AG04450 (cell line): Measurements from ENCODE around the gene IRF1. TPM values are rescaled to one million over a fixed set of nuclear protein-coding genes. Genes with fewer than 3 reads are reported as not detected.

ENCODE experiments used
- CTCF ChIA-PET: fragments of 300-600, 350-600 bp; formaldehyde crosslinking; extraction: SDS; loops from one replicate; lab custom pipeline; 2022; ENCODE audit warnings: antibody characterized with exemption, inconsistent platforms; lab: Charles Lee
- POLR2A ChIA-PET: fragments of 350-600 bp; formaldehyde crosslinking; extraction: SDS; loops from one replicate; lab custom pipeline; 2021; ENCODE audit warnings: antibody characterized with exemption, inconsistent platforms; lab: Yijun Ruan, JAX
- DNase-seq: peaks from one replicate; pipeline ENCODE4 v3.0.0-alpha.2; 2011; ENCODE audit warnings: low read depth, low spot score
- H3K27ac ChIP-seq: one replicate; pipeline ENCODE4 v1.5.1; 2012; ENCODE audit warnings: low read depth, low read length, control low read depth
- H3K27me3 ChIP-seq: one replicate; pipeline ENCODE4 v1.6.0; 2012; ENCODE audit warnings: low read length; ENCODE audit not compliant: control insufficient read depth, insufficient read depth
- H3K4me3 ChIP-seq: 2 replicates; pipeline ENCODE4 v1.5.1; 2011; ENCODE audit warnings: mild to moderate bottlenecking, low read depth, low read length, control low read depth
- H3K9me3 ChIP-seq: 2 replicates; pipeline ENCODE4 v1.5.1; 2012; ENCODE audit warnings: low read length; ENCODE audit not compliant: control insufficient read depth, insufficient read depth
- CTCF ChIP-seq: IDR thresholded peaks from 2 replicates; pipeline ENCODE4 v1.5.1; 2011; ENCODE audit warnings: low read depth, low read length, control low read depth, inconsistent platforms
- polyA plus RNA-seq: library from polyadenylated mRNA; depleted of rRNA; stranded (reverse); fragments of >200 nt; gene quantifications from 2 replicates; pipeline ENCODE4 v1.2.3, GENCODE V29; 2011

IRF1 gene
- polyA plus RNA-seq, 1 experiment: 22.6 TPM

GRCh38 chr5:132479111-132479951 lies 11.2 kb downstream of the IRF1 start:
- no peak for DNase-seq
- Histone ChIP-seq H3K9me3 (no peaks in the 10 kb centered on the region), H3K27ac (no peak overlapping the region), H3K27me3 (no peaks in the 10 kb centered on the region), H3K4me3 (no peak overlapping the region)
- ChIA-PET POLR2A (interaction anchor here (1.3 to 2.9 kb wide), 3 partner anchors 10 to 22 kb away, joined by 7 to 16 read pairs (median 9); partner anchors contain the start of gene IRF1), CTCF (interaction anchor here (0.5 to 2.3 kb wide), 8 partner anchors 9 to 403 kb away, joined by 3 to 9 read pairs (median 6); partner anchors contain the start of gene IRF1)
- TF ChIP-seq CTCF: no peak

DNA sequence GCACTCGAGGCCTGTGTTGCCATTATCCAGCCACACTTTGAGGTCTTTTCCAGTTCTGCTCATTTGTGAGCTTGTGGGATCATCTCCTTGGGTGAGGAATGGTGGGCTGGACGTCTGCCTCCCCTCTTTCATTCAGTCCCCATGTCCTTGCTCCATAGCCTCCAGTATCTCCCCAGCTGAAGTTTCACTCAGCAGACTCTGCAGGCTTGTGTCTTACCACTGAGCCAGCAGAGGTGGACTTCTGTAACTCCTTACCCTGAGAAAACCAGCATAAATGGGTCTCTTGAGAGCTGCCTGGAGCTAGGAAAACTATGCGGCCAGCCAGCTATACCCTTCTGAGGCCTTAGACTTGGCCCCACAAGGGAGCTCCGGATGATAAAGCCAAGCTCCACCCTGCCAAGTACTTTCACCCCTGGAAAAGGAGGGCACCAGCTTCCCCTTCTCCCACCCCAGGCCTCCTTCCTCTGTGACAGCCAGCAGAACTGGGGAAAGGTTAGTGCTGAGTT lies 12.2 kb downstream of the IRF1 start:
- H3K9me3 ChIP-seq: no peaks in the 10 kb centered on the region
- POLR2A ChIA-PET: interaction anchor here (2.3 to 2.9 kb wide), 2 partner anchors 12 to 21 kb away, joined by 9 to 16 read pairs; partner anchors contain the start of gene IRF1
- no peak overlapping the region for H3K27ac ChIP-seq
- no peak for TF ChIP-seq CTCF
- H3K27me3 ChIP-seq: no peaks in the 10 kb centered on the region
- CTCF ChIA-PET: interaction anchor here (0.6 to 1.6 kb wide), 6 partner anchors 9 to 301 kb away, joined by 3 to 9 read pairs (median 4); partner anchors contain the start of gene IRF1
- DNase-seq: no peak
- no peak overlapping the region for H3K4me3 ChIP-seq

DNA sequence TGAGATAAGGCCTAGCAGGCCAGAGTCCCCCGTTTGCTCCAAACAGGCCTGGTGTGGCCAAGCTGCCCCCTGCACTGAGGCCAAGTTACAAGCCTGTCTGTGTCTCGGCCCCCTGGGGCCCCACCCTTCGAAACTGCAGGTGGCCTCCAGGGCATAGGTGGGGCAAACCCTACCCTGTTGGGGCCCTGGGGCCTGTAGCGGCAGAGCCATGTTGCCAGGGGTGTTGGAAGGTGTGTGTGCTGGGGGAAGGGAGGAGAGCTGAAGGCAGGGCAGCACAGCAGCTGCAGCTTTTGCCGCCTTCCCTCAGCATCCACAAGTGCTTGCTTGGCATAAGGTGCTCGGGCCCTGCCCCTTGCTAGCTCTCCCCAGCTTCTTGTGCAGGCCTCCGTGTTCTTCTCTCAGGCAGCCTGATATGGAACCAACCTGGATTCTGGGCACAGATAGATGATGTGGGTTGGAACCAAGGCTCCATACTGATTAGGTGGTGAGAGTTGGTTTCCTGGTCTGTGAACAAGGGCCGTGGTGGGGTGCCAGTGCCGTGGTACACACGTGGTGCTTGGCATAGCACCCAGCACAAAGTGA lies 12.7 kb downstream of the IRF1 start:
- no peak for TF ChIP-seq CTCF
- ChIA-PET POLR2A (interaction anchor here (2.3 to 2.9 kb wide), 2 partner anchors 12 to 20 kb away, joined by 9 to 16 read pairs; partner anchors contain the start of gene IRF1), CTCF (interaction anchor here (0.6 to 1.2 kb wide), 4 partner anchors 12 to 342 kb away, joined by 3 to 9 read pairs (median 3); partner anchors contain the start of gene IRF1)
- H3K9me3 ChIP-seq: no peaks in the 10 kb centered on the region
- no peak overlapping the region for H3K27ac ChIP-seq
- no peak overlapping the region for H3K4me3 ChIP-seq
- no peaks in the 10 kb centered on the region for H3K27me3 ChIP-seq
- DNase-seq: no peak

- ChIA-PET CTCF (interaction anchor here (0.7 kb wide), 1 partner anchor 343 kb away, joined by 3 read pairs; no protein-coding TSS in a partner anchor), POLR2A (no interaction called here)
- DNase-seq: no peak
- no peak overlapping the region for H3K4me3 ChIP-seq
- no peaks in the 10 kb centered on the region for H3K27me3 ChIP-seq
- no peaks in the 10 kb centered on the region for H3K9me3 ChIP-seq
- H3K27ac ChIP-seq: no peak overlapping the region
- TF ChIP-seq CTCF: 0 out of 2 replicates have a peak, but pooled peaks have one; percentile 11
These were observed 13.4 kb downstream of the IRF1 start for GRCh38 chr5:132476876-132477781.
